DOHH2 (cell line): ENCODE data around the gene NPM1.

Experiments used
- CTCF ChIP-seq: fragments of 200-600 bp; sonication (generic); IDR thresholded peaks from one replicate; pipeline ENCODE4 v1.5.1; 2014; ENCODE audit warnings: antibody characterized with exemption, mild to moderate bottlenecking, low read depth, low read length; ENCODE audit not compliant: poor library complexity, severe bottlenecking
- EZH2phosphoT487 ChIP-seq: fragments of 200-600 bp; sonication (generic); IDR thresholded peaks from 2 replicates; pipeline ENCODE4 v1.6.1; 2017; ENCODE audit warnings: borderline replicate concordance, mild to moderate bottlenecking, antibody characterized with exemption, low read length, moderate library complexity, mixed read lengths

- TF ChIP-seq CTCF (no peak), EZH2phosphoT487 (no peak)
These were observed 63.8 kb downstream of the NPM1 start for GRCh38 chr5:171451421-171451820.
